HG02642 (cell line): ENCODE results near the gene SLC25A38.
A peak's percentile ranks its signal among the peaks of the same experiment; 100 is the strongest.

ENCODE experiments used
- ATAC-seq: cut with Tn5 transposase; IDR thresholded peaks from one replicate; pipeline ENCODE4 v1.9.1; 2021; ENCODE audit warnings: mild to moderate bottlenecking; ENCODE audit not compliant: unreplicated experiment, poor library complexity

The SLC25A38 gene

DNA sequence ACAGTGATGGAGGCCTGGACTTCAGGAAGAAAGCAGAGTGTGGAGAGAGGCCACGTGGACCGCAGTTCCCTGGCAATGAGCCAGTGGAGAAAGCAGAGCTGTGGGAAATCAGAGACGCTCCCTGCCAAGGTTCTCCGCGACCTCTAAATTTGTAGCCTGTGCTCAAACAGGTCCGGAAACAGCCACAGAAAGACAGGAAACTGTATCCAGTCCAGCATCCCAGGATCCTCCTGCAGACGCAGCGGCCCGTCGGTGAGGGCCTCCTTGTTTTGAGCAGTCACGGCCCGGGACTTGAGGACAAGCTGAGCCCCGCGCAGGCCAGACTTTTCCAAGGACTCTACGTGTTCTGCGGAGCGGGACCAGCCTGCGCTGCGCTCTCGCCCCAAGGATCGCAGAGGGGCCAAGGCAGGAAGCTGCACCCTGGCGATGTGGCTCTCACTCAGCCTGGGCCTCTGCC, 45.6 kb downstream of the SLC25A38 start:
- ATAC-seq: no peak

DNA sequence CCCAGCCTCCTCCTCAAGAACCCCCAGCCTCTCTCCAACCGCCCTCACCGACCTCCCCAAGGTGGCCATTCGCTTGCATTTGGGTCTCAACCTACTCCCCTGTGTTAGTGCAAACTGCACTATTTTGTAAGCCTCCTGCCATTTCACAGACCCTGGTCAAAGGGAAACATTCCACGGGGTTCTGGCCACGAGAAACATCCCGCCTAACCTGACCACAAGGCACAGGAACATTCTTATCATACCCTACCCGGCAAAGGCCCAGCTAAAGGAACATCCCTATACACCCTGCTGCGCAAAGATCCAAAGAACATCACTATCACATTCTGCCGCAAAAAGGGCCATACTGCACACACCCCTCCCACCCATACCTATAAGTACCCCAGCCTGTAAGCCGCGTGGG, 46.3 kb downstream of the SLC25A38 start:
- no peak for ATAC-seq

DNA sequence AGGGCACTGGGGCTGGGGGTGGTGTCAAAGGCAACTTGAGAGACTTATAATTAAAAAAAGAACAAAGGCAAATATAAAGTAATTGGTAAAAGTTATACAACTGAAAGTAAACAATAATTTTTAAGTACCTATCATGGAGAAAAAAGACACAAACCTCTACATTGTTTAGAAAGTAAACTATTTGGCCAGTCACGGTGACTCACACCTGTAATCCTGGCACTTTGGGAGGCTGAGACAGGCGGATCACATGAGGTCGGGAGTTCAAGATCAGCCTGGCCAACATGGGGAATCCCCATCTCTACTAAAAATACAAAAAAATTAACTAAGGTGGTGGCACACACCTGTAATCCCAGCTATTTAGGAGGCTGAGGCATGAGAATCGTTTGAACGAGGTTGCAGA, 49.2 kb downstream of the SLC25A38 start:
- no peak for ATAC-seq

DNA sequence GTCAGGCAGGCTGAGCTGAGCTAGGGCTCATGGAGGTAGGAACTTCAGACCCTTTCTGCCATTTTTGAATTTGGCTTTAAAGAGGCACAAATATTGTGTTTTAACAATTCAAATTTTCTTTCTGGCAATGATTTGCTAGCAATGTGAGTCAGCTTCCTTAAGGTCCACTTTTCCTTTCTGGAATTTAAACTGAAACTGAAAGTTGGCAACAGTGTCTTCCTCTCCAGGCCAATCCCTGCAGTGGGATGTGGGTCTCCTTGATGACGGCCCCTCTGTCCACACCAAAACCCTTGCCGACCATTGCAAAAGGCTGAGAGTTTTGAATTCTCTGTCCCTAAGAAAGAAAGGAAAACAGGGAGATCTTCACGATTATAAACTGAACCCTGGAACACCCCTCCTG, 50.5 kb downstream of the SLC25A38 start:
- no peak for ATAC-seq

DNA sequence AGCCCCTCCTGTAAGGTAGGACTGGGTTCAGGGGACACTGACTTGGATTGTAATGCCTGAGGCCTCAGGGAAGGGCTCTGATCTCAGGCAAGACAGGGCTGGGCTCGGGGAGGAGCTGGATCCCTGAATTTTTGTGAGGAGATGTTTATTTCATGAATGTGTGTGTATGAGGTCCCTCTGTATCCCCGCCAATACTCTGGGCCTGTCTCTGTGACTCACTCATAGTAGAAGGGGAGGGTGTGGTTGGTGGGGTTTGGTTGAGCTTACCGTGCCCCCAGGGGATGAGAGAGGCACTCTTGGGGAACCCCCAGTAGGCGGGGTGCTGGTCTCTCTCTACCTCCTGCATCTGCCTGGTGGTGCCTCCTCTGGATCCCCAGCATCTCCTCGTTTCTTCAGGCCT, 51.4 kb downstream of the SLC25A38 start:
- peak; percentile 72 for ATAC-seq

DNA sequence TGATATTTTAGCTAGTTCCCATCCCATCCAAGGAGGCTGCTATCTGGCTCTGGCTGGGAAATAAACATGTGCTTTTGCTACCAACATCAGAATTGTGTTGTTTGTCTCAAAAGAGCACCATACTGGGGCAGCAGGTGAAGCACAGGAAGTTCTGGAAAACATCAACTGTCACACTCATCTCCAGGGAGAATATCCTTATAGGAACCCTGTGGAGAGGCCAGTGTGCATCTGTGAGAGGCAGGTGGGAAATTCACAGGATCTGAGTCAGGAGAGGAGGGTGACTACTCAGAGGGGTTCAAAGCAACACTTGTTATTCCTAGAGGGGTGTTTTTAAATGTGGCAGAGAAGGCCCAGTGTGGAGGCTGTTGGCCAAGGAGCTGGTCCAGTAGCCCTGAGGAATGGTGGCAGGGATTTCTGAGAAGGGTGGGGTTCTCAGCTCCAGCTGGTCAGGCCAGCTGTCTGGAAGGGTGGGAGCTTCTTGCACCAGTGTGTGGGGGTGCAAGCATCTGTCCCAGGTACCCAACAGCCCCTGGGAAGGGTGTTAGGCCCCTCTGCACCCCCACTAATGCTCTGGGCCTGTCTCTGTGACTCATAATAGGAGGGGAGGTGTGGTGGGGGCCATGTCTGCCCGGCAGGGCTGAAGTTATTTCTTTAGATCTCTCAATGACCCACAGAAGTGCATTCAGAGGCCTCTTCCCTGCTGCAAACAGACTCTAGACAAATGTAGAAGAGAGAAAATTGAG, 52.0 kb downstream of the SLC25A38 start:
- no peak for ATAC-seq

DNA sequence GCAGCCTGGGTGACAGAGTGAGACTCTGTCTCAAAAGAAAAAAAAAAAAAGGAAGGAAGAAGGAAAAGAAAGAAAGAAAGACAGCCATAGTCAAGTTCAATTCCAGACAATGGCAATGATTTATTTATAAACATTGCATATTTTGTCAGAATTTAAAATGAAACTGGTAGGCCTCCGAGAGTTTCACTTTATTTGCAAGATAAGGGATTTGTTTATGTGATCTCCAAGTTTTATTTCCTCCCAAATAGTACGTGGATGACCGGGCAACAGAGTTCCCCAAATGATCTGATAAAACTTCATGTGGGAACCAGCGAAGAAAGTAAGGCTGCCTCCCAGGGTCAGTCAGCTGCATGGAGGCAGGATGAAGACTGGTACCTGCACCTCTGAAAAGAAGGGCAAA, 55.7 kb downstream of the SLC25A38 start:
- no peak for ATAC-seq

DNA sequence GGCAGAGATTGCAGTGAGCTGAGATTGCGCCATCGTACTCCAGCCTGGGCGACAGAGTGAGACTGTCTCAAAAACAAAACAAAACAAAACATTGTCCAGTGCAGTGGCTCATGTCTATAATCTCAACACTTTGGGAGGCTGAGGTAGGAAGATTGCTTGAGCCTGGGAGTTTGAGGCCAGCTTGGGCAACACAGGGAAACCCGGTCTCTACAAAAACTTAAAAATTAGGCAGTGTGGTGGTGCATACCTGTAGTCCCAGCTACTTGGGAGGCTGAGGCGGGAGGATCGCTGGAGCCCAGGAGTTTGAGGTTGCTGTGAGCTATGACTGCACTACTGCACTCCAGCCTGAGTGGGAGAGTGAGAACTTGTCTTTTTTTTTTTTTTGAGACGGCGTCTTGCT, 57.1 kb downstream of the SLC25A38 start:
- ATAC-seq: no peak

DNA sequence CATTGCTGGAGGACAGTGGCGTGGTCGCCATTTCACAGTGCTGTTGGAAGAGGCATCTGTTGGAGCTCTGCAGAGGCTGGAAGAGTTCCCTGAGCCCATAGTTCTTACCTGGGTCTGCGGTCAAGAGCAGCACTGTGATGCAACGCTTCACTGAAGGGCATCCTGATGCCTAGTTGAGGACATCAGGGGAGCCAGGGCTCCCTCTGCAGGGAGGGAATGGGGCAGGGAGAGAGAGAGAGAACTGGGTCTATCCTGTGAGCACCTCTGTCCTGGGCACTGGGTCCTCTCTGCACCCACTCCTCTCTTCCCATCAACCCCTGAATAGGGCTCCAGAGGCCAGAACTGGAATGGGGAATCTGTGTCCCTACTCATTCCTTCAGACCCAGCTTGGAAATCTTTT, 60.4 kb downstream of the SLC25A38 start:
- ATAC-seq: no peak

DNA sequence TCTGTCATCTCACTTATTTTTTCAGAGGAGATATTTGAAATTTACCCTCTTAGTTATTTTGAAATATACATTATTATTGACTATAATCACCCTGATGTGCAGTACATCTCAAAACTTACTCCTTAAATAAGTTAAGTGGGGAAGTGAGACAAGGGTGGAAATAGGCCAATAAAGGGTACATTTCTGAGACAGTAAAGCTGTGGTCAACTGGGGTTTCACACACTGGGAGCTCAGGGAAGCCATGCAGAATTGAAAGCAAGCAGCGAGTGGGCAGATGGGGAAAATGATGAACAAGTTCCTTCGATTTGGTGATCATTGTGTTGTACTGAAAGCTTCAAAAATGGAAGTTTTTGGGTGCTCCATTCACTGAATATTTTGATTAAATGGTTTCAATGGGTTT, 62.8 kb downstream of the SLC25A38 start:
- ATAC-seq: no peak

DNA sequence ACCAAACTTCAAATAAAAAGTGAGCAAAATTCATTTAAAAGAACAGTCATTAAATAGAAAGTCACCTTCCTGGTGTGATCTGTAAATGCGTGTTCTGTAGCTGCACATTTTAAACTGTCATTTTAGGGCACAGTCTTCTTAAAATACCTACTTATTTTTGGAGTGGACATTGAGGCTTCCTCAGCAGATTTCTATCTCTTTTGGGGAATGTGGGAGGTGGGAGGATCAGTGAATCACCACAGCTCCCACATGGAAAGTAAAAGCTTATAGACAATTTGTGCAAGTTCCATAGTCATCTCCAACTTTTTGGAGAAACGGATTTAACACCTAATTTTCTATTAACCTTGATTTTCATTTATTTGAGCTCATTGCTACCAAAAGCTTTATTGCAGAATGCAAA, 63.3 kb downstream of the SLC25A38 start:
- ATAC-seq: no peak
